ENCODE results near the gene ACP1.
A peak's percentile ranks its signal among the peaks of the same experiment; 100 is the strongest.

Gene ACP1

GRCh38 chr2:260507-261161 is 4.1 kb upstream of the ACP1 start:
- H3K36me3 ChIP-seq, result peaks cover 18 to 37% (median 27%) of the 10 kb centered on the region in 11 experiments
- H3K4me2 ChIP-seq, result no peak overlapping the region; a peak in 1 of 22 replicates
- H3K4me3 ChIP-seq, result no peak overlapping the region
- peaks cover 0 to 33% (median 0%) of the 10 kb centered on the region in 11 experiments; a peak in 7 of 22 replicates for H4K20me1 ChIP-seq
- H3K9ac ChIP-seq, result no peak overlapping the region
- H3K9me3 ChIP-seq (replicated peaks in 1 of 11), result peaks cover 19 to 36% (median 28%) of the 10 kb centered on the region in 11 experiments
- H3K27ac ChIP-seq, result no peak overlapping the region
- no peaks in the 10 kb centered on the region for H3K27me3 ChIP-seq
- TF ChIP-seq Cebpa-rat (IDR thresholded peaks at IDR 0.05), result no peak
- H3K4me1 ChIP-seq, result peaks cover 20 to 38% (median 28%) of the 10 kb centered on the region in 10 experiments

- H3K9ac ChIP-seq, result peak overlapping the region in 10 of 11 experiments; percentile 7 to 92 (median 38); a peak in 16 of 22 replicates
- peak overlapping the region in 9 of 11 experiments; percentile 1 to 55 (median 31); a peak in 12 of 22 replicates for H3K27ac ChIP-seq
- H3K36me3 ChIP-seq, result peaks cover 18 to 41% (median 30%) of the 10 kb centered on the region in 11 experiments
- H3K27me3 ChIP-seq, result no peaks in the 10 kb centered on the region
- H3K4me1 ChIP-seq, result peaks cover 35 to 52% (median 43%) of the 10 kb centered on the region in 10 experiments
- H3K4me2 ChIP-seq, result peak overlapping the region; percentile 98 to 100 (median 99)
- peaks cover 19 to 36% (median 28%) of the 10 kb centered on the region in 11 experiments for H3K9me3 ChIP-seq (replicated peaks in 1 of 11)
- peak overlapping the region in 7 of 10 experiments; percentile 4 to 92 (median 77); a peak in 6 of 20 replicates for H3K4me3 ChIP-seq
- H4K20me1 ChIP-seq, result peaks cover 4 to 48% (median 11%) of the 10 kb centered on the region in 11 experiments; a peak in 17 of 22 replicates
- TF ChIP-seq Cebpa-rat (IDR thresholded peaks at IDR 0.05), result no peak
These were observed 2.6 kb upstream of the ACP1 start for GRCh38 chr2:262117-262516.

GRCh38 chr2:263022-263738 is 1.6 kb upstream of the ACP1 start:
- peak overlapping the region; percentile 84 to 92 (median 89) for H3K9ac ChIP-seq
- peak overlapping the region; percentile 77 to 92 (median 88) for H3K4me3 ChIP-seq
- peak overlapping the region; percentile 98 to 100 (median 99) for H3K4me2 ChIP-seq
- peaks cover 10 to 26% (median 20%) of the 10 kb centered on the region in 11 experiments for H3K9me3 ChIP-seq (replicated peaks in 1 of 11)
- H4K20me1 ChIP-seq, result peaks cover 14 to 59% (median 22%) of the 10 kb centered on the region in 11 experiments; a peak in 20 of 22 replicates
- peaks cover 43 to 63% (median 52%) of the 10 kb centered on the region in 10 experiments for H3K4me1 ChIP-seq
- H3K36me3 ChIP-seq, result peaks cover 16 to 46% (median 31%) of the 10 kb centered on the region in 11 experiments
- no peaks in the 10 kb centered on the region for H3K27me3 ChIP-seq
- H3K27ac ChIP-seq, result peak overlapping the region; percentile 68 to 91 (median 79); a peak in 20 of 22 replicates
- TF ChIP-seq Cebpa-rat (IDR thresholded peaks at IDR 0.05), result no peak

- Histone ChIP-seq H3K27ac (peak within 1 kb of the TSS; percentile 68 to 91 (median 87)), H4K20me1 (peaks cover 22 to 66% (median 29%) of the 10 kb centered on the region in 11 experiments; a peak in 21 of 22 replicates), H3K4me3 (peak within 1 kb of the TSS; percentile 77 to 92 (median 88)), H3K36me3 (peaks cover 8 to 43% (median 23%) of the 10 kb centered on the region in 11 experiments; a peak in 21 of 22 replicates), H3K9me3 (replicated peaks in 1 of 11) (peaks cover 2 to 18% (median 12%) of the 10 kb centered on the region in 11 experiments), H3K4me1 (peaks cover 50 to 71% (median 58%) of the 10 kb centered on the region in 10 experiments), H3K9ac (peak within 1 kb of the TSS; percentile 85 to 92 (median 89)), H3K4me2 (peak within 1 kb of the TSS; percentile 98 to 100 (median 99)), H3K27me3 (no peaks in the 10 kb centered on the region)
- no peak for TF ChIP-seq Cebpa-rat (IDR thresholded peaks at IDR 0.05)
These were observed 814 bp upstream of the ACP1 start, which contains the start of gene SH3YL1 for GRCh38 chr2:263774-264492. Gene SH3YL1, minus strand, starts transcription at chr2:264032. Its CDS starts 48 bp downstream, at chr2:263984.

- no peaks in the 10 kb centered on the region for H3K27me3 ChIP-seq
- H3K36me3 ChIP-seq, result peaks cover 30 to 60% (median 46%) of the 10 kb centered on the region in 11 experiments
- H4K20me1 ChIP-seq, result peaks cover 65 to 88% (median 73%) of the 10 kb centered on the region in 11 experiments; a peak in 21 of 22 replicates
These were observed 3.6 kb downstream of the ACP1 start for GRCh38 chr2:268323-268722.

GRCh38 chr2:269356-270030 is 4.7 kb downstream of the ACP1 start:
- Histone ChIP-seq H3K4me1 (peaks cover 42 to 54% (median 47%) of the 10 kb centered on the region in 10 experiments), H3K36me3 (peaks cover 42 to 72% (median 58%) of the 10 kb centered on the region in 11 experiments), H3K9me3 (replicated peaks in 1 of 11) (no peaks in the 10 kb centered on the region), H3K27me3 (no peaks in the 10 kb centered on the region), H3K9ac (0 out of 22 replicates have a peak overlapping the region, but pooled peaks of 1 of the 11 experiments have one; percentile 5), H3K27ac (no peak overlapping the region), H3K4me3 (no peak overlapping the region), H4K20me1 (peaks cover 75 to 95% (median 85%) of the 10 kb centered on the region in 11 experiments; a peak in 21 of 22 replicates), H3K4me2 (peak overlapping the region in 8 of 11 experiments; percentile 5 to 98 (median 40); a peak in 11 of 22 replicates)
- no peak for TF ChIP-seq Cebpa-rat (IDR thresholded peaks at IDR 0.05)

More at GRCh38 chr2:268323-268722, 3.6 kb downstream of the ACP1 start:
- H3K9ac ChIP-seq, result no peak overlapping the region
- no peak overlapping the region for H3K4me3 ChIP-seq
- H3K4me2 ChIP-seq, result peak overlapping the region in 10 of 11 experiments; percentile 86 to 98 (median 93); a peak in 17 of 22 replicates
- TF ChIP-seq Cebpa-rat (IDR thresholded peaks at IDR 0.05), result no peak
- no peaks in the 10 kb centered on the region for H3K9me3 ChIP-seq (replicated peaks in 1 of 11)
- H3K4me1 ChIP-seq, result peaks cover 46 to 55% (median 50%) of the 10 kb centered on the region in 10 experiments
- H3K27ac ChIP-seq, result no peak overlapping the region

GRCh38 chr2:270861-271260 is 6.1 kb downstream of the ACP1 start:
- no peak overlapping the region for H3K4me2 ChIP-seq
- H3K9ac ChIP-seq, result no peak overlapping the region
- H3K27ac ChIP-seq, result no peak overlapping the region
- TF ChIP-seq Cebpa-rat (IDR thresholded peaks at IDR 0.05), result no peak
- H3K27me3 ChIP-seq, result no peaks in the 10 kb centered on the region
- H4K20me1 ChIP-seq, result peaks cover 83 to 100% (median 98%) of the 10 kb centered on the region in 11 experiments; a peak in 21 of 22 replicates
- H3K4me3 ChIP-seq, result no peak overlapping the region
- H3K9me3 ChIP-seq (replicated peaks in 1 of 11), result no peaks in the 10 kb centered on the region
- peaks cover 49 to 85% (median 70%) of the 10 kb centered on the region in 11 experiments for H3K36me3 ChIP-seq
- H3K4me1 ChIP-seq, result peaks cover 48 to 63% (median 52%) of the 10 kb centered on the region in 10 experiments

All from BLaER1 treated with 17β-estradiol and CSF1 and Interleukin-3, amounts not matched to agents 10 nM and 100 nM (cell line).